ENCODE measurements around the gene UCMA.

Gene UCMA

GRCh38 chr10:13257621-13258140 lies 23.5 kb upstream of the UCMA start:
- TF ChIP-seq EGR1 (IDR thresholded peaks at IDR 0.05) (no peak), FOXM1 (IDR thresholded peaks at IDR 0.05; ENCODE audit: borderline replicate concordance, low read depth) (no peak), TEAD4 (IDR thresholded peaks at IDR 0.05) (no peak), ZBTB7A (IDR thresholded peaks at IDR 0.05; ENCODE audit: low read depth) (no peak), USF1 (IDR thresholded peaks at IDR 0.05) (no peak), TAF1 (IDR thresholded peaks at IDR 0.05; ENCODE audit: low read depth) (no peak), CREB1 (IDR thresholded peaks at IDR 0.05; ENCODE audit: low read depth) (no peak), CEBPB (IDR thresholded peaks at IDR 0.05) (no peak), TCF12 (IDR thresholded peaks at IDR 0.05; ENCODE audit: low read depth) (no peak), RAD21 (IDR thresholded peaks at IDR 0.05; ENCODE audit: low read depth) (no peak), YY1 (IDR thresholded peaks at IDR 0.05; ENCODE audit: low read depth) (no peak), NFIC (IDR thresholded peaks at IDR 0.05) (no peak), EP300 (IDR thresholded peaks at IDR 0.05; ENCODE audit: borderline replicate concordance) (no peak)
- TF ChIP-seq, protein P1, sequence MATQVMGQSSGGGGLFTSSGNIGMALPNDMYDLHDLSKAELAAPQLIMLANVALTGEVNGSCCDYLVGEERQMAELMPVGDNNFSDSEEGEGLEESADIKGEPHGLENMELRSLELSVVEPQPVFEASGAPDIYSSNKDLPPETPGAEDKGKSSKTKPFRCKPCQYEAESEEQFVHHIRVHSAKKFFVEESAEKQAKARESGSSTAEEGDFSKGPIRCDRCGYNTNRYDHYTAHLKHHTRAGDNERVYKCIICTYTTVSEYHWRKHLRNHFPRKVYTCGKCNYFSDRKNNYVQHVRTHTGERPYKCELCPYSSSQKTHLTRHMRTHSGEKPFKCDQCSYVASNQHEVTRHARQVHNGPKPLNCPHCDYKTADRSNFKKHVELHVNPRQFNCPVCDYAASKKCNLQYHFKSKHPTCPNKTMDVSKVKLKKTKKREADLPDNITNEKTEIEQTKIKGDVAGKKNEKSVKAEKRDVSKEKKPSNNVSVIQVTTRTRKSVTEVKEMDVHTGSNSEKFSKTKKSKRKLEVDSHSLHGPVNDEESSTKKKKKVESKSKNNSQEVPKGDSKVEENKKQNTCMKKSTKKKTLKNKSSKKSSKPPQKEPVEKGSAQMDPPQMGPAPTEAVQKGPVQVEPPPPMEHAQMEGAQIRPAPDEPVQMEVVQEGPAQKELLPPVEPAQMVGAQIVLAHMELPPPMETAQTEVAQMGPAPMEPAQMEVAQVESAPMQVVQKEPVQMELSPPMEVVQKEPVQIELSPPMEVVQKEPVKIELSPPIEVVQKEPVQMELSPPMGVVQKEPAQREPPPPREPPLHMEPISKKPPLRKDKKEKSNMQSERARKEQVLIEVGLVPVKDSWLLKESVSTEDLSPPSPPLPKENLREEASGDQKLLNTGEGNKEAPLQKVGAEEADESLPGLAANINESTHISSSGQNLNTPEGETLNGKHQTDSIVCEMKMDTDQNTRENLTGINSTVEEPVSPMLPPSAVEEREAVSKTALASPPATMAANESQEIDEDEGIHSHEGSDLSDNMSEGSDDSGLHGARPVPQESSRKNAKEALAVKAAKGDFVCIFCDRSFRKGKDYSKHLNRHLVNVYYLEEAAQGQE (IDR thresholded peaks at IDR 0.05; ENCODE audit: low read depth) = no peak
- TF ChIP-seq, protein P2, sequence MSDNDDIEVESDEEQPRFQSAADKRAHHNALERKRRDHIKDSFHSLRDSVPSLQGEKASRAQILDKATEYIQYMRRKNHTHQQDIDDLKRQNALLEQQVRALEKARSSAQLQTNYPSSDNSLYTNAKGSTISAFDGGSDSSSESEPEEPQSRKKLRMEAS (IDR thresholded peaks at IDR 0.05) = no peak

DNA sequence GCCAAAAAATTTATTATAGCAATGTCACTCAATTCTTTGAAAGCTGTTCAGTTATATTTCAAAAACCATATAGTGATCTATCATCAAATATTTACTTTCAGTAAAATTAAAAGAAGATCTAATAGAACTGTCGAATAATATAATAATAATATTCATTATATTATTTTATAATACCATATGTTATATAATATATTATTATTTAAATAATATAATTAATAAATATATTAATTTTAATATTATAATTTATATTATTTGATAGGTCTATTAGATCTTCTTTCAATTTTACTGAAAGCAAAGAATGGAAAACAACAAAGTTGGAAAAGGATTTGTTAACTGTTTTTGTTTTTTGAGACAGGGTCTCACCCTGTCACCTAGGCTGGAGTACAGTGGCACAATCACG lies 22.5 kb upstream of the UCMA start:
- TF ChIP-seq NFIC (IDR thresholded peaks at IDR 0.05) = no peak
- TF ChIP-seq, protein P2 (IDR thresholded peaks at IDR 0.05) = no peak
- TF ChIP-seq TAF1 (IDR thresholded peaks at IDR 0.05; ENCODE audit: low read depth) = no peak
- TF ChIP-seq, protein P1 (IDR thresholded peaks at IDR 0.05; ENCODE audit: low read depth) = no peak
- TF ChIP-seq ZBTB7A (IDR thresholded peaks at IDR 0.05; ENCODE audit: low read depth) = no peak
- no peak for TF ChIP-seq CEBPB (IDR thresholded peaks at IDR 0.05)
- TF ChIP-seq CREB1 (IDR thresholded peaks at IDR 0.05; ENCODE audit: low read depth) = no peak
- no peak for TF ChIP-seq TEAD4 (IDR thresholded peaks at IDR 0.05)
- TF ChIP-seq EP300 (IDR thresholded peaks at IDR 0.05; ENCODE audit: borderline replicate concordance) = no peak
- no peak for TF ChIP-seq FOXM1 (IDR thresholded peaks at IDR 0.05; ENCODE audit: borderline replicate concordance, low read depth)
- no peak for TF ChIP-seq EGR1 (IDR thresholded peaks at IDR 0.05)
- TF ChIP-seq RAD21 (IDR thresholded peaks at IDR 0.05; ENCODE audit: low read depth) = no peak
- no peak for TF ChIP-seq TCF12 (IDR thresholded peaks at IDR 0.05; ENCODE audit: low read depth)
- no peak for TF ChIP-seq YY1 (IDR thresholded peaks at IDR 0.05; ENCODE audit: low read depth)
- no peak for TF ChIP-seq USF1 (IDR thresholded peaks at IDR 0.05)

DNA sequence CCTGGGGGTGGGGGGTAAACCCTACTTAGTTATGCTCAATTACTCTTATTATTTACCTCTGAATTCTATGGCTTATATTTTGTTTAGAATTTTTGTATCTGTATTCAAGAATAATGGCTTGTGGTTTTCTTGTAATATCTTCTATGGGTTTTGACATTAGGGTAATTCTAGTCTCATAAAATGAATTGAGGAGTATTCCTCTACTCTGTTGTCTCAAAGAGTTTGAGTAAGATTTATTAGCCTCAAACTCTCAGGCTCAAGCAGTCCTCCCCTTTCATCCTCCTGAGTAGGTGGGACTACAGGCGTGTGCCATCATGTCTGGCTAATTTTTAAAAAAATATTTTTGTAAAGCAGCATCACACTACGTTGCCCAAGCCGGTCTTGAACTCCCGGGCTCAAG lies 19.6 kb upstream of the UCMA start:
- no peak for TF ChIP-seq FOXM1 (IDR thresholded peaks at IDR 0.05; ENCODE audit: borderline replicate concordance, low read depth)
- TF ChIP-seq TAF1 (IDR thresholded peaks at IDR 0.05; ENCODE audit: low read depth) = no peak
- TF ChIP-seq RAD21 (IDR thresholded peaks at IDR 0.05; ENCODE audit: low read depth) = no peak
- no peak for TF ChIP-seq YY1 (IDR thresholded peaks at IDR 0.05; ENCODE audit: low read depth)
- no peak for TF ChIP-seq CEBPB (IDR thresholded peaks at IDR 0.05)
- no peak for TF ChIP-seq USF1 (IDR thresholded peaks at IDR 0.05)
- TF ChIP-seq, protein P1 (IDR thresholded peaks at IDR 0.05; ENCODE audit: low read depth) = no peak
- TF ChIP-seq EGR1 (IDR thresholded peaks at IDR 0.05) = no peak

DNA sequence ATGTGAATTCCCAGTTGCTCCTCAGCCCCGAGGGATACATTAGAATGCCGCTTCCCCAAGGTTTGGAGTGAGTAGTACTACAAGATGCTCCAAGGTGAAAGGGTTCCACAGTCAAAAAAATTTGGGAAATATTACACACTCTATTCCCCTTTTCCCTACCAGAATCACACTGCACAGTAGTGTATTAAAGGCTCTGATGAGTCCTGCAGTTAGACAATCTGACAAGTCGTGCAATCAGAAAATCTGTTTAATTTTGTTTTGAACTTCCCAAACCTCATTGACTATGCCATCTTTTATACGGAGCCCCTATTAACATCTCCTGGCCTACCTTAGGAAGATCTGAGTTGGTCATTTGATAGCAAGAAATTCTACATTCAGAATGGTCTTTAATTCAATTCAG lies 13.6 kb upstream of the UCMA start:
- no peak for TF ChIP-seq TEAD4 (IDR thresholded peaks at IDR 0.05)
- no peak for TF ChIP-seq EGR1 (IDR thresholded peaks at IDR 0.05)
- TF ChIP-seq, protein P2 (IDR thresholded peaks at IDR 0.05) = no peak
- TF ChIP-seq FOXM1 (IDR thresholded peaks at IDR 0.05; ENCODE audit: borderline replicate concordance, low read depth) = no peak
- TF ChIP-seq CEBPB (IDR thresholded peaks at IDR 0.05) = no peak
- no peak for TF ChIP-seq EP300 (IDR thresholded peaks at IDR 0.05; ENCODE audit: borderline replicate concordance)
- TF ChIP-seq ZBTB7A (IDR thresholded peaks at IDR 0.05; ENCODE audit: low read depth) = no peak
- no peak for TF ChIP-seq TCF12 (IDR thresholded peaks at IDR 0.05; ENCODE audit: low read depth)
- TF ChIP-seq TAF1 (IDR thresholded peaks at IDR 0.05; ENCODE audit: low read depth) = no peak
- TF ChIP-seq RAD21 (IDR thresholded peaks at IDR 0.05; ENCODE audit: low read depth) = no peak
- no peak for TF ChIP-seq CREB1 (IDR thresholded peaks at IDR 0.05; ENCODE audit: low read depth)
- TF ChIP-seq, protein P1 (IDR thresholded peaks at IDR 0.05; ENCODE audit: low read depth) = no peak
- TF ChIP-seq USF1 (IDR thresholded peaks at IDR 0.05) = no peak
